Measurements from ENCODE around the gene ADGRG7.

Gene ADGRG7

GRCh38 chr3:100695696-100696095 is 86.3 kb downstream of the ADGRG7 start:
- no peak for DNase-seq

GRCh38 chr3:100696161-100696560 is 86.8 kb downstream of the ADGRG7 start:
- DNase-seq = no peak
- intact Hi-C loops (cut with DNase I) = no loop called here

More at GRCh38 chr3:100695696-100696095, 86.3 kb downstream of the ADGRG7 start:
- intact Hi-C loops (cut with DNase I) = no loop called here

GRCh38 chr3:100697172-100697571 is 87.8 kb downstream of the ADGRG7 start:
- no peak for DNase-seq
- intact Hi-C loops (cut with DNase I) = no loop called here

- DNase-seq = no peak
- intact Hi-C loops (cut with DNase I) = no loop called here
Observed at GRCh38 chr3:100697723-100698285, 88.4 kb downstream of the ADGRG7 start.

- DNase-seq = no peak
- intact Hi-C loops (cut with DNase I) = no loop called here
Observed at GRCh38 chr3:100698736-100699135, 89.3 kb downstream of the ADGRG7 start.

GRCh38 chr3:100700708-100701107 is 91.3 kb downstream of the ADGRG7 start:
- DNase-seq = no peak
- intact Hi-C loops (cut with DNase I) = no loop called here

GRCh38 chr3:100702082-100702979 is 92.9 kb downstream of the ADGRG7 start:
- DNase-seq = no peak
- intact Hi-C loops (cut with DNase I) = no loop called here

- no peak for DNase-seq
- intact Hi-C loops (cut with DNase I) = no loop called here
Observed at GRCh38 chr3:100702980-100703345, 93.6 kb downstream of the ADGRG7 start.

GRCh38 chr3:100703865-100704264 is 94.5 kb downstream of the ADGRG7 start:
- intact Hi-C loops (cut with DNase I) = no loop called here
- DNase-seq = no peak

GRCh38 chr3:100706365-100706764 is 97.0 kb downstream of the ADGRG7 start:
- no peak for DNase-seq
- intact Hi-C loops (cut with DNase I) = no loop called here

- intact Hi-C loops (cut with DNase I) = no loop called here
- no peak for DNase-seq
Observed at GRCh38 chr3:100708644-100708988, 99.2 kb downstream of the ADGRG7 start.

GRCh38 chr3:100708989-100709841 is 99.8 kb downstream of the ADGRG7 start, which contains the start of gene TFG:
TSS of gene TFG (plus strand) at chr3:100709494. CDS start at chr3:100713686, 4,192 bp downstream.
- peak; percentile 95 to 99 (median 96) for DNase-seq
- intact Hi-C loops (cut with DNase I) = no loop called here

- intact Hi-C loops (cut with DNase I) = no loop called here
- peak in 1 of 10 donors; percentile 69 for DNase-seq
Observed at GRCh38 chr3:100709842-100710260, 100.5 kb downstream of the ADGRG7 start.

- intact Hi-C loops (cut with DNase I) = no loop called here
- DNase-seq = peak in 1 of 10 donors; percentile 38
Observed at GRCh38 chr3:100710261-100710968, 101.0 kb downstream of the ADGRG7 start.

- DNase-seq = no peak
- intact Hi-C loops (cut with DNase I) = no loop called here
Observed at GRCh38 chr3:100715176-100715575, 105.8 kb downstream of the ADGRG7 start.

- intact Hi-C loops (cut with DNase I) = no loop called here
- no peak for DNase-seq
Observed at GRCh38 chr3:100717063-100717462, 107.7 kb downstream of the ADGRG7 start.

- DNase-seq = peak in 1 of 10 donors; percentile 54
- intact Hi-C loops (cut with DNase I) = no loop called here
Observed at GRCh38 chr3:100717637-100718487, 108.5 kb downstream of the ADGRG7 start.

- intact Hi-C loops (cut with DNase I) = no loop called here
- no peak for DNase-seq
Observed at GRCh38 chr3:100719136-100719535, 109.7 kb downstream of the ADGRG7 start.

- intact Hi-C loops (cut with DNase I) = no loop called here
Observed at GRCh38 chr3:100720426-100720825, 111.0 kb downstream of the ADGRG7 start.

More at GRCh38 chr3:100720426-100720825, 111.0 kb downstream of the ADGRG7 start:
- no peak for DNase-seq
